Renal cortex interstitium (tissue), 11 donors: ENCODE results near the gene TMEM129. TPM values are rescaled to one million over a fixed set of nuclear protein-coding genes. Genes with fewer than 3 reads are reported as not detected.

Experiments used
- DNase-seq, 11 donors: peaks; one replicate each; pipeline ENCODE4 v3.0.0-alpha.2; 2013; ENCODE audit warnings: low read depth in 9 of 11, low spot score in 4 of 11; ENCODE audit errors: extremely low read depth in 1 of 11
- polyA plus RNA-seq, 3 donors: library from polyadenylated mRNA; unstranded; fragments of 120-200 nt; gene quantifications; one replicate each; pipeline ENCODE4 v1.2.1, GENCODE V29; 2013; ENCODE audit not compliant: insufficient read length in 3 of 3

TMEM129 gene
- polyA plus RNA-seq, 3 donors, result 33.0 to 51.1 (median 48.1) TPM

- no peak for DNase-seq
Observed at GRCh38 chr4:1749370-1749769, 28.2 kb upstream of the TMEM129 start.

DNA sequence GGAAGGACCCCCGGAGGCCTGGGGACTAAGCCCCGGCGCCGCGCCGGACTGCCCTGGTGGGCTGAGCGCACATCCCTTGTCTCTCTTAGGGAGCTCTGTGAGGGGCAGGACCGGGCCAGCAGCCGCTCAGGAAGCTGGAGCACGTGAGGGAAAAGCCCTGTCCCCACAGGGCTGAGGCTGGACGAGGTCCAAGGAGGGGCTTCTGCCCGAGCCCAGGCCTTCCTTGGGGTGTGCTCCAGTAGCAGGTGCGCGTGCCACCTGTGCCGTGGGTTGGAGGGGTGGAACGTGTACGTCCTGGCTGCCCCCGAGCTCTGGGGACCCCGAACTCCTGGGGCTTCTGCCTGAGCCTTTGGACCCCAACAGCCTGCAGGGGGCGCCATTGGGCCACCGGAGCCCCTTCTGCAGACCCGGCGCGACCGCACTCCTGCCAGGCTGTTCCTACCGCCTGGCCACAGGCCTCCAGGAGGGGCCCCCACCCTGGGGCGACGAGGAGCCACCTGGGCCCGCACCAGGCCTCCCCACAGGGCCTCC lies 27.4 kb upstream of the TMEM129 start:
- DNase-seq, result peak in 3 of 11 donors; percentile 69 to 77 (median 72)

GRCh38 chr4:1747603-1747967 lies 26.5 kb upstream of the TMEM129 start:
- no peak for DNase-seq

GRCh38 chr4:1746919-1747602 lies 25.9 kb upstream of the TMEM129 start:
- no peak for DNase-seq

GRCh38 chr4:1746265-1746691 lies 25.2 kb upstream of the TMEM129 start:
- DNase-seq, result peak in 2 of 11 donors; percentile 55 to 62

- DNase-seq, result no peak
Observed at GRCh38 chr4:1745697-1746096, 24.6 kb upstream of the TMEM129 start.

DNA sequence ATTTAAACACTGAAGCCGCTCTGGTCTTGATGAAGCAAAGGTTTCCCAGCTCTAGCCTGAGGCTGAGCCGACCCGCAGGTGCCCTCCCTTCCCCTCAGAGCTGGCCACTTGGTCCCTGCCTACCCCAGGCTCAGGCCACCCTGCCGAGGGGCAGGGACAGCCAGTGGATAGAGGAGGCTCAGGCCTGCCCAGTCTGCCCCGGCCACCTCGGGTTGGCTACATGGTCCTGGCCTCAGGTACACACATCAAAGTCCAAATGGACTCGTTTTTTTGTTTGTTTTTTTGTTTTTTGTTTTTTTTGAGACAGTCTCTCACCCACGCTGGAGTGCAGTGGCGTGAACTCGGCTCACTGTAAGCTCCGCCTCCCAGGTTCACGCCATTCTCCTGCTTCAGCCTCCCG lies 24.0 kb upstream of the TMEM129 start:
- no peak for DNase-seq

- DNase-seq, result no peak
Observed at GRCh38 chr4:1744552-1744951, 23.4 kb upstream of the TMEM129 start.

GRCh38 chr4:1743975-1744374 lies 22.9 kb upstream of the TMEM129 start:
- no peak for DNase-seq

DNA sequence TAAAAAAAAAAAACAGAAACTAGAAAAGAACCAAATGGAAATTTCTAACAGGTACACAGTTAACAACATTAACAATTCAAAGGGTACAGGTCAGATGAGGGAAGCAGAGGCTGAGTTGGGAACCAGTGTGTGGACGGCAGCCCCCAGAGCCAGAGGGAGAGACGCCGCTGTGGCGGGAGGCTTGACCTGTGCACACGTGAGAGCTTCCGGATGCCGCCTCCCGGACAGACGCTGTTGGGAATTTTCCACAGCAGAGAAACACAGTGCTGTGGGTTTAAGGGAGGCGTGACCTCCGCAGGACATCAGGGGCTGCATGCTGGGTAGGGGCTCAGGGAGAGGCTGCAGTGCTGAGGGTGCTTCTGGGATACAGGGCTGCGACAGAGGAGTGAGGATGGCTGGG lies 22.4 kb upstream of the TMEM129 start:
- DNase-seq, result no peak

GRCh38 chr4:1741208-1741607 lies 20.1 kb upstream of the TMEM129 start:
- no peak for DNase-seq

GRCh38 chr4:1740021-1740545 lies 19.0 kb upstream of the TMEM129 start:
- no peak for DNase-seq

GRCh38 chr4:1739358-1739757 lies 18.2 kb upstream of the TMEM129 start:
- DNase-seq, result no peak

- DNase-seq, result no peak
Observed at GRCh38 chr4:1738410-1738809, 17.3 kb upstream of the TMEM129 start.

- no peak for DNase-seq
Observed at GRCh38 chr4:1737666-1738065, 16.5 kb upstream of the TMEM129 start.

DNA sequence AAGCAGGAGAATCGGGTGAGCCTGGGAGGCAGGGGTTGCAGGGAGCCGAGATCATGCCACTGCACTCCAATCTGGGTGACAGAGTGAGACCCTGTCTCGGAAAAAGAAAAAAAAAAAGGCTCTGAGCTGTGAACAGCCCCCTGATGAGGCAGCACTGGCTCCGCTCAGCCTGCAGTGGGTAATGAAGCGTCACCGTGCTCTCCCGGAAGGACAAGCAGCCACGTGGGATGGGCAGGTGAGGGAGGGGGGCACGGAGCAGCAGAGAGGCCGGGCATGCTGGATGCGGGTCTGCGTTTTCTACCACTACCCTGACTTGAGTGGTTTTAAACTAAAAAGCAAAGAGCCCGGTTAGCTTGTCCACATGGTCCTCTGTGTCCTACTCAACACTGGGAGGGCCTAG lies 15.7 kb upstream of the TMEM129 start:
- no peak for DNase-seq

GRCh38 chr4:1735215-1735614 lies 14.1 kb upstream of the TMEM129 start:
- DNase-seq, result no peak

DNA sequence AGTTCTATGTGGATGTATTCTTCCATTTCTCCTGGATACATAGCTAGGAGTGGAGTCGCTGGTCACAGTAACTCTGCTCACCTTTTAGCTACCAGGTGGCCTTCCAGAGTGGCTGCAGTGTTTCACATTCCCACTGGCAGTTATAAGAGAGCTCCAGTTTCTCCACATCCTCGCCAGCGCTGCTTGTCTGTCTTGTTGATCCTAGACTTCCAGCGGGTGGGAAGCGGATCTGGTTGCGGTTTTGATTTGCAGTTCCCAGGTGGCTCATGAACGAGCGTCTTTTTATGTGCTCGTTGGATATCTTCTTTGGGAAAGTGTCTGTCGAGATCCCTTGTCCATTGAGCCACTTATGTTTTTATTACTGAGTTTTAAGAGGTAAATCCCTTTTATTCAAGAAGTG lies 11.8 kb upstream of the TMEM129 start:
- DNase-seq, result no peak

DNA sequence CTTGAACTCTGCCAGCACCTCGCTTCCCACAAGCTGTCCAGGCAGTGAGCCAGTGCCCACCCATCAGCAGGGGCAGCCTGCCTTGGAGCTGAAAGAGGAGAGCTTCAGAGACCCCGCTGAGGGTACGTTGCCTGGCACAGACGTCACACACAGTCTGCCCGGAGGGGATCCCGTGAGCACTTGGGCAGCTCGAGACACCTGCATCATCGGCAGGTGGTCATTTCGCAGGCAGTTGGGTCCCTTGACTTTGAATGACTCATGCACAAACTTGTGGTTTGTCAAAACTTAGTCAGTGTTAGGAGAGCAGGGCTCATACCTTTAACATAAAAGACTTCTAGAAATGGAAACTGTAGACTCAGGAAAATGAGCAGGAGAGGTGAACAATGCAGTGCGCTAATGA lies 10.1 kb upstream of the TMEM129 start:
- DNase-seq, result no peak

DNA sequence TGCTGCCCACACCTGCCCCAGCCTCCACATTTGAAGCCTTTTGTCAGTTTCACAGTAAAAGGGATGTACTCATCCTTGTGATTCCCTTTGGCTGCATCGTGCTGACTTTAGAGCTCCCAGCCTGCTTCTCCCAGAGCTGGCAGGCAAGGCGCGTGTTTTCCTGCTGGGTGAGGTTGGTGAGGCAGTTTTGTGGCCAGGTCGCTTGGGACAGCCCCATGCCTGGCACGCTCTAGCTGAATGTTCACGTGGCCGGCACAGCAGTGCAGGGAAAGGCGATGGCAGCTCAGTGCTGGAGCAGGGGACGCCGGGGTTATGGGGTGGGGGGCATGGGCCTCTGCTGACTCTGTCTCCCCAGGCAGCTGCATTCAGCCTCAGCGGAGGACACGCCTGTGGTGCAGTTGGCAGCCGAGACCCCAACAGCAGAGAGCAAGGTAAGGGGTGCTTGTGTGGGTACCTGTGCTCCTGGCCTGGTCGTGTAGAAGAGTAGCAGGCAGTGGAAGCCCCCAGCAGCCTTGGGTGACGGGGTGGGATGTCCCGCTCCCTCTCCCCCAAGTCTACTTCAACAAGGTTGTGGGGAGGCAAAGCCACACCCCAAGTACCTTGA lies 9.5 kb upstream of the TMEM129 start:
- DNase-seq, result no peak
